ENCODE measurements around the gene CAPRIN2. TPM values are rescaled to one million over a fixed set of nuclear protein-coding genes. Genes with fewer than 3 reads are reported as not detected.

Gene CAPRIN2
- polyA plus RNA-seq, 1 donor, result 28.5 TPM

DNA sequence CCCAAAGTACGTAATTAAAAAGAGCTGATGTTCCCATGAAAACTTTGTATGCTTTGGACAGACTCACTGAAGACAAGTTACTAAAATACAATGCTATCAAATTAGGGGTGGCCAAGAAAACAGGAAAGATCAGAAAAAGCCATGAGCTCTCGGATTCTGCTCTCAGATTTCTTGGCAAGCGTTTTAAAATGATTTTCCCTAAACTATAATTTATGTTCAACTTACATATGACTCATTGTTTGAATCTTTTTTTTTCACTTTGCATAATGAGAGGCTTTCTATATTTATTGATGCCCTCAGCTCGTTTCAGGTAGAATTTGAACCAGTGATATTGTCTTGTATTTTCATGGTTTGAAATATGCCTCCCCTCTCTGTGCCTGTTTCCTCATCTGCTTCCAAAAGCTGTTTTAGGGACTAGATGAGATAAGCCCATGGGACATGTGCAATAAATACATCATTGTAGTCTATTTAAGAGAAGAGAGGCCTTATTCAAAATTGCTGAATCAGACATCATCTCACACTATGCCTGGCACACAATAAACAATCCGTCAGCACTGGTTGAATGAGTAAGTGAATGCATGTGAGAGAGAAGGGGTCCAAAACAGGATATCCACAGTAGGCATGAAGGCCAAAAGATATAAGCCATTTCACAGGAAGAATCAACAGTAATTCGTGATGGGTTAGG is 54.4 kb downstream of the CAPRIN2 start:
- no peak for DNase-seq

DNA sequence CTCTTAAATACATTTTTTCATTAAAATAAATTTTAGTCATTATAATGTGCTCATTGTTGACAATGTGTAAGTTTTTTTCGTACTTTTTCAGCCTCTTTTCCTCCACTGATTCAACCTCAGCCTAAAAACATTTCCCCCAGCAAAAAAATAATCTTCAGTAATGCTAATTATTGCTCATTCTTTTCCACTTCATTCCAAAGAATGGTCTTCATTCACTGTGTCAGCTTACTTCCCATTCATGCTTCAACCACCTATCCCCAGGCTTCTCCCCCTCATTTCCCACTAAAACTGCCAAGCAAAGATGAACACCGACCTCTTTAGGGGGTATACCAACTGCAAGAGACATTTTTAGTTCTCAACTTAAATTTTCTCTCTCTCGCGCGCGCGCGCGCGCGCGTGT is 56.4 kb downstream of the CAPRIN2 start:
- no peak for DNase-seq

- no peak for DNase-seq
These were observed 57.8 kb downstream of the CAPRIN2 start for GRCh38 chr12:30696943-30697342.

DNA sequence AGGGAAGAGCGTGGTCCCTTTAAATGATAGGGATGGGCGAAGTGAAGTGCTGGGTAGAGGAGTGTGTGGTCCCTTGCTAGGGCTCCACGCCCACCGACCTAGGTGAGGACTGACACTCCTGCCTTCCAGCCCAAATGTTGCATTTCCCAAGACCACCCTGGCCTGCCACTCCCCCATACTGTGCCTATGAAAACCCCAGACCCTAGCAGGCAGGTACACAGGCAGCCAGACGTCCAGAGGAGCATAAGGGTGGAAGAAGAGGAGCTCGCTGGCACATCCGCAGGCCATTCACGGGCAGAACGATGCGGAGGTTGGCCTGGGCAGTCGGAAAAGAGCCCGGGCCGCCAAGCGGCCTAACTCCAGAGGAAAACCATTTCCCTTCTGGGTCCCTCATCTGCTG is 58.3 kb downstream of the CAPRIN2 start:
- no peak for DNase-seq

GRCh38 chr12:30696103-30696408 is 58.7 kb downstream of the CAPRIN2 start:
- DNase-seq, result no peak

DNA sequence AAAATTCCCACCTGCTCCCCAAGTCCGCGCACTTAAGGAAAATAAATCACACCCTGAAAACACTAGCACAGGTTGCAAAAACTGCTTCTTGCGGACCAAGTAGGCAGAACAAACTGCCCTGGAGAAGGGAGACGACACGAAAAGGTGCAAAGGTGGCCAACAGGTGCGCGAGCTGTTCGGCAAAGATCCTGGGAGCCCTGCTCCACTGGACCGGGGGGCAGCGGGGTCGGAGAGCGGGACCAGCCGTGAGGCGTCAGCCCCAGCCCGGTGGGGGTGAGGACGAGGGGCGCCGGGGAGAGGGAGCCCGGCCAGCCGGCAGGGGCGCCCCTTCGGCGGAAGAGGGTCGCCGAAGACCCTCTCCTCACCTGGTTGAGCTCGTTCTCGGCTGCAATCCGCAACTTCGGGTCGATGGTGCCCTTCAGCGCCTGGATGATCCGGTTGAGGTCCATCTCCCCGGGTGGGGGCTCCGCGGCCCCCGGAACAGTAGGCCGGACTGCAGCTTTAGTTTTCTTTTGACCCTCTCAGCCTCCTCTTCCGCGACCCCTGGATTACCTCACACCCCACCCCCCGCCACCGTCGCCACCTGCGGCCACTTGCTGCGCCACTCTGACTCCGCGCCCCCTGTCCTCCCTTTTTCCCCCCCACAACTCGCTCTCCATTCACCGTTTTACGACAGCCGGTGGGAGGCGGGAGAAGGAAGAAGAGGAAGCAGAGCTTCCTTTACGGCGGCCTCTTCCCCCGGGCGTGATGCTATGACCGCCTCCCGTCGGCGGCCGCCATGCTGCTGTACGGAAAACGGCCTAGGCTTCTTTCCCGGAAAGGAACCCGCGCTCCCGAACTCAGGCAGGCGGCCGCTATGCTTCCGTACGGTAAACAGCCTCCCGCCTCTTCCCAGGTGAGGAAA is 59.3 kb downstream of the CAPRIN2 start, which contains the start of gene IPO8:
TSS of gene IPO8 (minus strand) at position 671 of the 904 bp plus-strand sequence. CDS start at position 449, 222 bp downstream.
- peak; percentile 92 for DNase-seq

DNA sequence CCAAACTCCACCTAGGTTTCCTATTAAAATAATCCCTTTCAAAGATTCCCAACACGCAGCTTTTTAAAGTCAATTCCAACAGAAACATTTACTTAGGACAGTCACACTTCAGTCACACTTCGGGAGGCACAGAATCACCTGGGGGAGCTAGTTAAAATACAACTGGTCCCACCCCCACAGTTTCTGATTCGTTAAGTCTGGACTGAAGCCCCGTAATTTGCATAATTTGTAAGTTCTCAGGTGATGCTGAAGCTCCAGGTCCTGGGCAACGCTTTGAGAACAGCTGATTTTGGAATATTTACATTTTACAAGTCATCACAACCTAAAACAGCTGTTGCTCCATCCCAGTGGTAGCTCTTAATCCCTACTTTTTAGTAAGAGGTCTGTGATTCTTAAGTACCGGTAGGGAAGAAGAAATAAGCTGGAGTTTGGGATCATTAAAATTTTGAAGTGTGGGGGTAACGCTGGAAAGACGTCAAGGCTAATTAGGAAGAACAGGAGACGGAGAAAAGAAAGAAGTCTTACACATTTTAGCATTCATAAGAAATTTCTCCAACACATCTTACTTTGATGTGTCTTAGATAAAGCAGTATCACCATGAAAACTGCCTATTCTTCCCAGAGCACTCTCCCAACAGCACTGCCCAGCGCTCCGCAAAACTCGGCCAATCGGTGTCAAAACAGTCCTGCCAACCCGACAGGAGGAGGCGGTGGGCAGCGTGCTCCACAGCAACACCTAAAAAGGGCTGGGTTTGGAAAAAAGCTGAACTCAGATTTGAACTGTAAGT is 60.1 kb downstream of the CAPRIN2 start:
- peak; percentile 14 for DNase-seq

DNA sequence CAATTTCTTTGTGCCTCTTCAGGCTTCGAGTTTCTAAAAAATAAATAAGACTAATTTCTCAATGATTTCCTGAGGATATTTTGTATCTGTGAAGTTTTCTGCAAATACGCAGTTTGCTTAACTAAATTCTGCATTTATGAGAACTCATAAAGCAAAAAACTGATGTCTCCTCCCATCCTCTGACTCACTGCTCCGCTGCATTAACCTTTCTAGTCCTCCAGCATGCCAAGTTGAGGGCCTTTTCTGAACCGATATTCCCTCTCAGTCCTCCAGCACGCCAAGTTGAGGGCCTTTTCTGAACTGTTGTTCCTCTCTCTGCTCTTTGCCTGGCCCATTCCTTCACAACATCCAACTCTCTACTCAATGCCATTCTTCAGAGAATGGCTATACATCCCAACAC is 62.3 kb downstream of the CAPRIN2 start:
- DNase-seq, result no peak

GRCh38 chr12:30691122-30691879 is 63.5 kb downstream of the CAPRIN2 start:
- no peak for DNase-seq

DNA sequence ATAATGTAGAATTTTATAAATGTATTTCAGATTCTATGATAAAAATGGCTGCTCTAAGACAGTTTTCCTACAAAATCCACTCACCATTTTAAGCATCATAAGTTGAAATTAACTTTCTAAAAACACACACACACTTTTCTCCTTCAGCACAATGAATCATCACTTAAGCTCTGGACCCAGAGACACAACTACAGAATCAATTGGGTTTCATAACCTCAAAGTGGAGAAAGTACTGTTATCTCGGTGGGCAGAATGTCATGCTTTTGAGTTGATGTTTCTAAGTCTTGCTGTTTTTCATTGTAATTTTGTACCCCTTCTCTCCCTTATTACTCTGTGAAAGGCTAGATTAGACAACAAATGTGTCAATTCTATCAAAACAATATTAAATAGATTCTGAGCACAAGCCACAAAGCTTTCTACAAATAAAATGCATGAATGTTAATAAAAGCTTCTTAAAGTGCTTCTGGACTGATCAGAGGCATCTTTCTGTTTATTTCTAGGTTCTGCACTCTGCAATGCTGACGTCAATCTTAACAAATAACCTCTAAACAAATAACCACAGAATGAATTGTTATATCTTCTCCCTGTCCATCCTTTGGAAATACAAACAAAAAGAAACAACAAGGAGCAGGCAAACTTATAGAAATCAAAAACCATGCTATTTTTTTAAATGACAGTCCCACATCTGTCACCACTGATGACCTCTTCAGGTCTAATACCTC is 67.3 kb downstream of the CAPRIN2 start:
- DNase-seq, result no peak

- DNase-seq, result no peak
These were observed 75.5 kb downstream of the CAPRIN2 start for GRCh38 chr12:30679241-30679640.

DNA sequence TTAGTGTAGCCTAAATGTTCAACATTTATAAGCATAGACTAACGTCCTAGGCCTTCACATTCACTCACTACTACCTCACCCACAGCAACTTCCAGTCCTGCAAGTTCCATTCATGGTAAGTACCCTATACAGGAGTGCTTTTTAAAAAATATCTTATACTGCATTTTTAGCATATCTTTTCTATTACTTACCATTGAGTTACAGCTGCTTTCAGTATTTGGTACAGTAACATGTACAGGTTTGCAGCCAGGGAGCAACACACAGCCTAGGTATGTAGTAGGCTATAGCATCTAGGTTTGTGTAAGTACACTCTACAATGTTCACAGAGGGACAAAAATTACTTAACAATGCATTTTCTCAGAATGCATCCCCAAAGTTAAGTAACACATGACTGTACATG is 76.5 kb downstream of the CAPRIN2 start:
- DNase-seq, result no peak

DNA sequence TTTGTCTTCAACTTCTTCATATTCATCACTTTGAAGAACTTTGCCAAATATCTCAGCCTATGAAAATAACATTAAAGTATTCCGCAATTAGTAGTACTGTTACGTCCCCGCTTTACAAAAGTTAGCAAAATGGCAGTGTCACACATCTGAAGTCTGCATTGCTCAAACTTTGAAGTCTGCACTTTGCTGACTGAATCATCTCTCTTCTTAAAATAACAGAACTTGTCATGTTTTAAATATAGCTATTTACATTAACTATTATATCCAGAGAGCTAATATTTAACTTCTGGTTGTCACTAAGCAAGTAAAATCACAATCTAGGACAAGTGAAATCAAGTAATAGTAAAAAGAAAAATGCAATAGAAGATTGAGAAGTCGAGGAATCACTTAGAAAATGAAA is 93.5 kb downstream of the CAPRIN2 start:
- no peak for DNase-seq

Other genes with a start within 250 kb of the CAPRIN2 start
- gene IPO8, start 59.1 kb downstream of the CAPRIN2 start, polyA plus RNA-seq (ENCODE audit: insufficient read length), result 25.8 TPM
- 5.9 TPM for gene TSPAN11, start 171.8 kb upstream of the CAPRIN2 start, polyA plus RNA-seq (ENCODE audit: insufficient read length)